MCF 10A (cell line): ENCODE measurements around the gene NTMT1. TPM values are rescaled to one million over a fixed set of nuclear protein-coding genes. Genes with fewer than 3 reads are reported as not detected.

ENCODE experiments used
- BruUV-seq: library from RNA; stranded (reverse); fragments of 400-500 nt; replicated peaks from 2 replicates; lab custom pipeline; 2021; lab: Mats Ljungman, UMichigan
- CTCF ChIA-PET: fragments of 300-600 bp; sonication (Branson Sonifier 250); formaldehyde crosslinking; extraction: SDS; loops from one replicate; lab custom pipeline; 2021; ENCODE audit warnings: antibody characterized with exemption, inconsistent platforms; lab: Yijun Ruan, JAX
- POLR2A ChIA-PET: fragments of 300-600, 350-650 bp; sonication (Branson Sonifier 250); formaldehyde crosslinking; extraction: SDS; loops from one replicate; lab custom pipeline; 2020; ENCODE audit warnings: antibody characterized with exemption, inconsistent platforms; lab: Yijun Ruan, JAX
- DNase-seq: peaks from one replicate; pipeline ENCODE4 v3.0.0-alpha.2; 2018; ENCODE audit not compliant: unreplicated experiment
- H3K27ac Mint-ChIP-seq: one replicate; pipeline ENCODE4 v1.8.0; 2022; ENCODE audit warnings: mild to moderate bottlenecking, low read depth, mixed read lengths; ENCODE audit not compliant: unreplicated experiment
- H3K27me3 Mint-ChIP-seq: one replicate; pipeline ENCODE4 v1.8.0; 2022; ENCODE audit warnings: mixed read lengths; ENCODE audit not compliant: insufficient read depth, unreplicated experiment
- H3K36me3 Mint-ChIP-seq: one replicate; pipeline ENCODE4 v1.8.0; 2022; ENCODE audit warnings: mild to moderate bottlenecking, moderate library complexity, mixed read lengths; ENCODE audit not compliant: insufficient read depth, unreplicated experiment
- H3K4me1 Mint-ChIP-seq: one replicate; pipeline ENCODE4 v1.8.0; 2022; ENCODE audit warnings: mixed read lengths; ENCODE audit not compliant: insufficient read depth, unreplicated experiment
- H3K4me3 Mint-ChIP-seq: one replicate; pipeline ENCODE4 v1.8.0; 2022; ENCODE audit warnings: mild to moderate bottlenecking, moderate library complexity, mixed read lengths; ENCODE audit not compliant: unreplicated experiment
- H3K9me3 Mint-ChIP-seq: one replicate; pipeline ENCODE4 v1.8.0; 2022; ENCODE audit warnings: mixed read lengths; ENCODE audit not compliant: unreplicated experiment
- CTCF ChIP-seq: fragments of 200-600 bp; IDR thresholded peaks from one replicate; pipeline ENCODE4 v1.8.0; 2022; ENCODE audit warnings: antibody characterized with exemption, mild to moderate bottlenecking; ENCODE audit not compliant: unreplicated experiment
- intact Hi-C: fragments of 100-400 bp; cut with micrococcal nuclease; formaldehyde crosslinking; loops from 2 replicates; pipeline ENCODE4 v1.14.1; 2022
- total RNA-seq: library from RNA; stranded (reverse); gene quantifications from 2 replicates; pipeline ENCODE4 v1.2.3, GENCODE V29; 2022

Gene NTMT1
- total RNA-seq, 1 experiment from 2014 or later: 49.2 TPM

- no peaks in the 10 kb centered on the region for H3K36me3 Mint-ChIP-seq
- H3K4me3 Mint-ChIP-seq: no peak overlapping the region
- BruUV-seq: no TSS peak
- ChIA-PET CTCF (interaction anchor here (0.5 to 1.8 kb wide), 5 partner anchors 91 to 144 kb away, joined by 3 to 6 read pairs (median 4); no protein-coding TSS in a partner anchor), POLR2A (interaction anchor here (1.2 kb wide), 1 partner anchor 104 kb away, joined by 3 read pairs; no protein-coding TSS in a partner anchor)
- TF ChIP-seq CTCF: no peak
- H3K4me1 Mint-ChIP-seq: peaks cover 13% of the 10 kb centered on the region
- intact Hi-C loops: no loop called here
- H3K9me3 Mint-ChIP-seq: peaks cover 10% of the 10 kb centered on the region
- DNase-seq: no peak
- no peaks in the 10 kb centered on the region for H3K27me3 Mint-ChIP-seq
- H3K27ac Mint-ChIP-seq: no peak overlapping the region
Measured at GRCh38 chr9:129646654-129647053, 20.7 kb downstream of the NTMT1 start.

GRCh38 chr9:129647635-129648034, 21.7 kb downstream of the NTMT1 start:
- intact Hi-C loops: no loop called here
- peaks cover 13% of the 10 kb centered on the region for H3K4me1 Mint-ChIP-seq
- DNase-seq: no peak
- H3K27me3 Mint-ChIP-seq: no peaks in the 10 kb centered on the region
- no peak overlapping the region for H3K27ac Mint-ChIP-seq
- ChIA-PET POLR2A (interaction anchor here (1.2 kb wide), 1 partner anchor 103 kb away, joined by 3 read pairs; no protein-coding TSS in a partner anchor), CTCF (interaction anchor here (1.0 kb wide), 1 partner anchor 92 kb away, joined by 3 read pairs; no protein-coding TSS in a partner anchor)
- no TSS peak for BruUV-seq
- H3K4me3 Mint-ChIP-seq: no peak overlapping the region
- peaks cover 10% of the 10 kb centered on the region for H3K9me3 Mint-ChIP-seq
- no peaks in the 10 kb centered on the region for H3K36me3 Mint-ChIP-seq
- no peak for TF ChIP-seq CTCF

DNA sequence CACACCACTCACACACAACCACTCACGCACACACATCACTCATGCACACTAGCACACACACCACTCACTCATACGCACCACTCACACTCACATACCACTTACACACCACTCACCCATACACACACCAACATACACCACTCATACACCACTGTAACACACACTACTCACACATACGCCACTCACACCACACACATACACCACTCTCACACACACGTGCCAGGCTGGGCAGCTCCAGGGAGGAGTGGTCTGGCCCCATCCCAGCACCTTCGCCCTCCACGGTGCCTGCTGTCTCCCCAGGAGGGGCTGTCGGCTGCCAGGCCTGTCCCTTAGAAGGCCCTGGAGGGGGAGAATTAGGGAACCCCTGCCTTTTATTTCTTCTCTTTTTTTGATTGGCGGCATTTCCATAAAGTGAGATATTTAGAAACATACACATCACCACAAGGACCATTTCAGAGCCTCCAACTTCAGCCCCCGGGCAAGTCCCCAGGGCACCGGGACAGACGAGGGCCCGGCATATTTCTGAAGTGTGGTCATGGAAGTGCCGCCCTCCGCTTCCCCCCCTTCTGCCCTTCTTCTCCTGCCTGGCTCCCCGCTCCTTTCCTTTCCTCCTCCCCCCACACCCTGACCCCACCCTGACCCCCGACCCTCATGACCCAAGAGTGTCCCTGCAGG, 22.3 kb downstream of the NTMT1 start:
- DNase-seq: no peak
- Mint-ChIP-seq H3K4me3 (no peak overlapping the region), H3K27me3 (no peaks in the 10 kb centered on the region), H3K27ac (no peak overlapping the region), H3K36me3 (no peaks in the 10 kb centered on the region), H3K9me3 (peaks cover 10% of the 10 kb centered on the region), H3K4me1 (peaks cover 13% of the 10 kb centered on the region)
- no peak for TF ChIP-seq CTCF
- no TSS peak for BruUV-seq
- CTCF ChIA-PET: no interaction called here
- intact Hi-C loops: no loop called here
- POLR2A ChIA-PET: no interaction called here

DNA sequence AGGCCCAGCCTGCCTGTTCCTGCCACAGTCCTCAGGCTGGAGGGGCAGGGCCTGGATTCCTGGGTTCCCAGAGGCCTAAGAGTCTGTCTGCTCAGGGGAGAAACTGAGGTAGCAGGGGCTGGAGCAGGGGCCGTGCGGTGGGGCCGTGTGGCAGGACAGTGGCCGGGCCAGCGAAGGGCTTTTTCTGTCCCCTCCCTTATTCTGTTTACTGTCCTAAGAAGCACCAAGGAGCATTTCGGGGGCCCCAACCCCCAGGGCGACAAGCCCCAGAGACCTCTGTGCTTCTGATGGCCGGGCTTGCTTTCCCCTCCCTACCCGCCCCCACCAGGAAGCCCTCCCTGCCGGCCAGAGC, 22.8 kb downstream of the NTMT1 start:
- ChIA-PET POLR2A (no interaction called here), CTCF (no interaction called here)
- no peaks in the 10 kb centered on the region for H3K27me3 Mint-ChIP-seq
- H3K9me3 Mint-ChIP-seq: peaks cover 10% of the 10 kb centered on the region
- no peak for DNase-seq
- H3K27ac Mint-ChIP-seq: no peak overlapping the region
- no peak for TF ChIP-seq CTCF
- no peaks in the 10 kb centered on the region for H3K36me3 Mint-ChIP-seq
- intact Hi-C loops: no loop called here
- no TSS peak for BruUV-seq
- H3K4me1 Mint-ChIP-seq: peaks cover 13% of the 10 kb centered on the region
- no peak overlapping the region for H3K4me3 Mint-ChIP-seq
